Heart left ventricle (tissue), 16 donors: ENCODE data around the gene THAP9. TPM values are rescaled to one million over a fixed set of nuclear protein-coding genes. Genes with fewer than 3 reads are reported as not detected.
A peak's percentile ranks its signal among the peaks of the same experiment; 100 is the strongest.

ENCODE experiments used
- ATAC-seq, 4 donors: fragments of 200-7000 bp; cut with Tn5 transposase; one replicate each; pipeline ENCODE4 v1.9.1; 2020 to 2022; ENCODE audit warnings: moderate library complexity in 4 of 4, mild to moderate bottlenecking in 3 of 4, moderate number of reproducible peaks in 1 of 4
- DNase-seq, 5 donors: peaks; one replicate each; pipeline ENCODE4 v3.0.0-alpha.2; 2020
- H3K27ac ChIP-seq, 12 donors: fragments of 200-600 bp; sonication (generic) in 4 of 12; one replicate each; pipeline versions ENCODE4 v1.5.0 to v1.8.0; 2016 to 2022; ENCODE audit warnings: mild to moderate bottlenecking in 2 of 12
- H3K27me3 ChIP-seq, 9 donors: fragments of 200-600 bp; sonication (generic) in 2 of 9; one replicate each; pipeline versions ENCODE4 v1.5.1 to v1.8.0; 2016 to 2022; ENCODE audit warnings: mild to moderate bottlenecking in 3 of 9
- H3K36me3 ChIP-seq, 9 donors: fragments of 200-600 bp; sonication (generic) in 2 of 9; one replicate each; pipeline versions ENCODE4 v1.5.0 to v1.8.0; 2018 to 2022; ENCODE audit warnings: mild to moderate bottlenecking in 2 of 9
- H3K4me1 ChIP-seq, 12 donors: fragments of 200-600 bp; sonication (generic) in 4 of 12; one replicate each; pipeline versions ENCODE4 v1.5.0 to v1.8.0; 2016 to 2022; ENCODE audit warnings: mild to moderate bottlenecking in 3 of 12
- H3K4me3 ChIP-seq, 12 donors: fragments of 200-600 bp; sonication (generic) in 4 of 12; one replicate each; pipeline versions ENCODE4 v1.5.0 to v1.8.0; 2017 to 2022; ENCODE audit warnings: mild to moderate bottlenecking in 9 of 12, moderate library complexity in 4 of 12
- H3K9me3 ChIP-seq, 12 donors: fragments of 200-600 bp; sonication (generic) in 4 of 12; one replicate each; pipeline versions ENCODE4 v1.5.0 to v1.8.0; 2016 to 2022; ENCODE audit warnings: mild to moderate bottlenecking in 1 of 12
- POLR2A ChIP-seq, 2 donors: fragments of 450-650 bp; IDR thresholded peaks; one replicate each; pipeline ENCODE4 v1.6.1; 2017; ENCODE audit warnings: antibody characterized with exemption in 2 of 2, mild to moderate bottlenecking in 2 of 2, moderate library complexity in 2 of 2
- WGBS, 4 donors: extraction: QIAGEN DNeasy Blood & Tissue Kit in 2 of 4; methylation state at CpG; one replicate each; pipeline versions ENCODE4 v1.1.5 to v1.1.7; 2013 to 2018; 5-methylcytosine and 5-hydroxymethylcytosine counted together
- intact Hi-C, 10 donors: fragments of 100-400 bp; cut with DNase I; formaldehyde crosslinking; loops; one replicate each; pipeline versions ENCODE4 v1.11.1 to v1.14.2; 2022
- polyA plus RNA-seq, 2 donors: library from polyadenylated mRNA; stranded (reverse); fragments of 200-250 nt; gene quantifications; one replicate each; pipeline ENCODE4 v1.2.3, GENCODE V29; 2013
- total RNA-seq, 9 donors: library from RNA; depleted of rRNA in 2 of 9; stranded (reverse); fragments of >200 nt in 2 of 9; fragmentation: NEBNext Ultra II Directional in 3 of 9; extraction: Animal tissue kit (Norgen Biotek cat#: 25700) in 3 of 9; gene quantifications; one replicate each; pipeline versions ENCODE4 v1.1.0 to v1.2.4, GENCODE V29; 2016 to 2023
- TF ChIP-seq, protein P1 (sequence below), 12 donors: fragments of 200-600 bp; sonication (generic) in 4 of 12; IDR thresholded peaks; one replicate each; pipeline versions ENCODE4 v1.5.0 to v1.8.0; 2018 to 2022; ENCODE audit warnings: antibody characterized with exemption in 12 of 12, mild to moderate bottlenecking in 5 of 12
- donor health status: ischemic (EF 13 %, LVEDD 7.1; RV severe dilation, severe dysfunction).
- donor health status: healthy with polysubstance abuse.
- donor health status: DM: no; HTN: yes; CAD: no.
- donor health status: DM: no; HTN: no; CAD: no.
- donor health status: ischemic (EF 25% LVEDD 6.9; RV normal size, moderate dysfunction).
- donor health status: ischemic (EF 25% LVEDD 5.7; RV mildly dilated, moderate dysfunction).
- donor health status: healthy.
- donor health status: DM: yes; HTN: yes; CAD: no.
- donor health status: ischemic (EF 35%, LVEDD 5.7; RV mildly dilated, moderate dysfunction).
- donor health status: nonischemic (EF 11% LVEDD 7.7; RV severe dilation, severe dysfunction).
- donor health status: DM: yes; HTN: yes; CAD: no.
- donor health status: PGD.
- donor health status: ischemic (EF 29% LVEDD 5.4; RV normal size, mild dysfunction).
- donor health status: nonischemic (EF 23%, LVEDD 6.1; RV moderate dilation, normal function).

The THAP9 gene
- total and polyA plus RNA-seq, 11 donors: 2.9 to 7.7 (median 5.0) TPM

GRCh38 chr4:82885410-82885809 lies 15.1 kb upstream of the THAP9 start:
- ATAC-seq (no peak), DNase-seq (no peak)
- H3K9me3 ChIP-seq: no peaks in the 10 kb centered on the region
- peak overlapping the region in 5 of 12 donors; percentile 38 to 77 (median 62) for H3K27ac ChIP-seq
- H3K4me3 ChIP-seq: peak overlapping the region in 1 of 12 donors; percentile 20
- H3K27me3 ChIP-seq: no peaks in the 10 kb centered on the region
- TF ChIP-seq, protein P1, sequence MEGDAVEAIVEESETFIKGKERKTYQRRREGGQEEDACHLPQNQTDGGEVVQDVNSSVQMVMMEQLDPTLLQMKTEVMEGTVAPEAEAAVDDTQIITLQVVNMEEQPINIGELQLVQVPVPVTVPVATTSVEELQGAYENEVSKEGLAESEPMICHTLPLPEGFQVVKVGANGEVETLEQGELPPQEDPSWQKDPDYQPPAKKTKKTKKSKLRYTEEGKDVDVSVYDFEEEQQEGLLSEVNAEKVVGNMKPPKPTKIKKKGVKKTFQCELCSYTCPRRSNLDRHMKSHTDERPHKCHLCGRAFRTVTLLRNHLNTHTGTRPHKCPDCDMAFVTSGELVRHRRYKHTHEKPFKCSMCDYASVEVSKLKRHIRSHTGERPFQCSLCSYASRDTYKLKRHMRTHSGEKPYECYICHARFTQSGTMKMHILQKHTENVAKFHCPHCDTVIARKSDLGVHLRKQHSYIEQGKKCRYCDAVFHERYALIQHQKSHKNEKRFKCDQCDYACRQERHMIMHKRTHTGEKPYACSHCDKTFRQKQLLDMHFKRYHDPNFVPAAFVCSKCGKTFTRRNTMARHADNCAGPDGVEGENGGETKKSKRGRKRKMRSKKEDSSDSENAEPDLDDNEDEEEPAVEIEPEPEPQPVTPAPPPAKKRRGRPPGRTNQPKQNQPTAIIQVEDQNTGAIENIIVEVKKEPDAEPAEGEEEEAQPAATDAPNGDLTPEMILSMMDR (IDR thresholded peaks at IDR 0.05): no peak
- no peak for TF ChIP-seq POLR2A (IDR thresholded peaks at IDR 0.05)
- peaks cover 0 to 64% (median 50%) of the 10 kb centered on the region in 12 donors for H3K4me1 ChIP-seq
- intact Hi-C loops: no loop called here
- peaks cover 0 to 23% (median 5%) of the 10 kb centered on the region in 9 donors for H3K36me3 ChIP-seq

GRCh38 chr4:82886147-82886942 lies 14.2 kb upstream of the THAP9 start:
- H3K27ac ChIP-seq: peak overlapping the region in 7 of 12 donors; percentile 5 to 77 (median 56)
- no peaks in the 10 kb centered on the region for H3K9me3 ChIP-seq
- peaks cover 0 to 59% (median 49%) of the 10 kb centered on the region in 12 donors for H3K4me1 ChIP-seq
- WGBS, 4 donors: 35 to 44% (median 39%) methylated on average over 5 of the region's 5 CpGs
- intact Hi-C loops: no loop called here
- TF ChIP-seq, protein P1 (IDR thresholded peaks at IDR 0.05): no peak
- no peak for TF ChIP-seq POLR2A (IDR thresholded peaks at IDR 0.05)
- DNase-seq (no peak), ATAC-seq (no peak)
- peaks cover 0 to 14% (median under 1%) of the 10 kb centered on the region in 9 donors for H3K36me3 ChIP-seq
- no peaks in the 10 kb centered on the region for H3K27me3 ChIP-seq
- H3K4me3 ChIP-seq: peak overlapping the region in 4 of 12 donors; percentile 1 to 20 (median 12)

- 78 to 85% (median 80%) methylated on average over 6 of the region's 6 CpGs for WGBS, 4 donors
- Histone ChIP-seq H3K27ac (peak overlapping the region in 6 of 12 donors; percentile 94 to 99 (median 98)), H3K4me1 (peaks cover 0 to 56% (median 49%) of the 10 kb centered on the region in 12 donors), H3K27me3 (no peaks in the 10 kb centered on the region), H3K4me3 (peak overlapping the region in 11 of 12 donors; percentile 69 to 98 (median 84)), H3K9me3 (no peaks in the 10 kb centered on the region), H3K36me3 (peaks cover 0 to 17% (median 14%) of the 10 kb centered on the region in 9 donors)
- ATAC-seq (no peak), DNase-seq (no peak)
- intact Hi-C loops: no loop called here
- no peak for TF ChIP-seq POLR2A (IDR thresholded peaks at IDR 0.05)
- TF ChIP-seq, protein P1 (IDR thresholded peaks at IDR 0.05): no peak
These were observed 11.2 kb upstream of the THAP9 start for GRCh38 chr4:82889287-82889686.

GRCh38 chr4:82890528-82890900 lies 10.0 kb upstream of the THAP9 start:
- intact Hi-C loops: loop anchor here in 6 of 10 donors (5.0 to 10.0 kb wide), 5 partner anchors 124 to 518 kb away; partner anchors contain the start of genes COPS4 (in 3 of the 6), HNRNPD (in 2 of the 6), COQ2 (in 1 of the 6) and LIN54 (in 1 of the 6)
- peak in 3 of 4 donors; percentile 8 to 35 (median 10) for ATAC-seq
- TF ChIP-seq, protein P1 (IDR thresholded peaks at IDR 0.05): no peak
- peak overlapping the region; percentile 85 to 99 (median 96) for H3K27ac ChIP-seq
- no peak for DNase-seq
- peaks cover 0 to 44% (median 39%) of the 10 kb centered on the region in 12 donors for H3K4me1 ChIP-seq
- H3K27me3 ChIP-seq: no peaks in the 10 kb centered on the region
- H3K9me3 ChIP-seq: no peaks in the 10 kb centered on the region
- 0% methylated on average over 12 to 16 of the region's 16 CpGs for WGBS, 4 donors
- peak overlapping the region; percentile 69 to 98 (median 82) for H3K4me3 ChIP-seq
- peaks cover 0 to 30% (median 25%) of the 10 kb centered on the region in 9 donors for H3K36me3 ChIP-seq
